H9 (cell line): ENCODE data around the gene SNX1. TPM values are rescaled to one million over a fixed set of nuclear protein-coding genes. Genes with fewer than 3 reads are reported as not detected.

Experiments used
- DNase-seq: peaks from one replicate; pipeline ENCODE4 v3.0.0-alpha.2; 2017
- H2AFZ ChIP-seq: one replicate; pipeline ENCODE4 v1.6.1; 2013; ENCODE audit warnings: mild to moderate bottlenecking, low read length, control low read depth, moderate library complexity
- H2AK5ac ChIP-seq: 2 replicates; pipeline ENCODE4 v1.6.1; 2013; ENCODE audit warnings: low read length, control low read depth, mixed read lengths; ENCODE audit not compliant: insufficient read length
- H2BK120ac ChIP-seq: one replicate; pipeline ENCODE4 v1.6.1; 2013; ENCODE audit warnings: low read depth, mild to moderate bottlenecking, low read length, control low read depth, inconsistent platforms; ENCODE audit not compliant: poor library complexity, severe bottlenecking
- H2BK12ac ChIP-seq: 2 replicates; pipeline ENCODE4 v1.6.1; 2013; ENCODE audit warnings: low read length, control low read depth, mixed read lengths, low read depth; ENCODE audit not compliant: insufficient read length
- H2BK15ac ChIP-seq: 2 replicates; pipeline ENCODE4 v1.6.1; 2013; ENCODE audit warnings: low read depth, low read length, control low read depth
- H2BK20ac ChIP-seq: one replicate; pipeline ENCODE4 v1.6.1; 2013; ENCODE audit warnings: low read depth, mild to moderate bottlenecking, low read length, control low read depth, inconsistent platforms; ENCODE audit not compliant: poor library complexity, severe bottlenecking
- H2BK5ac ChIP-seq: 2 replicates; pipeline ENCODE4 v1.6.1; 2013; ENCODE audit warnings: low read length, control low read depth, mixed read lengths; ENCODE audit not compliant: insufficient read length
- H3K14ac ChIP-seq: 2 replicates; pipeline ENCODE4 v1.6.1; 2013; ENCODE audit warnings: low read length, control low read depth; ENCODE audit not compliant: insufficient read depth
- H3K18ac ChIP-seq: 2 replicates; pipeline ENCODE4 v1.6.1; 2013; ENCODE audit warnings: low read depth, mild to moderate bottlenecking, mixed read lengths, low read length, control low read depth; ENCODE audit not compliant: insufficient read length
- H3K23ac ChIP-seq: 2 replicates; pipeline ENCODE4 v1.6.1; 2013; ENCODE audit warnings: low read length, control low read depth, mixed read lengths, low read depth; ENCODE audit not compliant: insufficient read length
- H3K23me2 ChIP-seq: 2 replicates; pipeline ENCODE4 v1.6.1; 2013; ENCODE audit warnings: low read depth, mild to moderate bottlenecking, mixed read lengths, low read length, control low read depth; ENCODE audit not compliant: insufficient read length, poor library complexity, severe bottlenecking
- H3K27ac ChIP-seq: 2 replicates; pipeline ENCODE4 v1.5.1; 2013; ENCODE audit warnings: low read length, control low read depth, mixed read lengths, low read depth; ENCODE audit not compliant: insufficient read length
- H3K27me3 ChIP-seq: 2 replicates; pipeline ENCODE4 v1.6.1; 2013; ENCODE audit warnings: low read length, control low read depth, inconsistent platforms; ENCODE audit not compliant: insufficient read depth
- H3K4ac ChIP-seq: 2 replicates; pipeline ENCODE4 v1.6.1; 2013; ENCODE audit warnings: low read depth, mild to moderate bottlenecking, control low read depth, inconsistent platforms, low read length, moderate library complexity
- H3K4me1 ChIP-seq: 2 replicates; pipeline ENCODE4 v1.6.1; 2013; ENCODE audit warnings: low read length, control low read depth, inconsistent platforms; ENCODE audit not compliant: insufficient read depth
- H3K4me2 ChIP-seq: 2 replicates; pipeline ENCODE4 v1.6.1; 2013; ENCODE audit warnings: low read length, control low read depth, mixed read lengths; ENCODE audit not compliant: insufficient read length, insufficient read depth
- H3K56ac ChIP-seq: 2 replicates; pipeline ENCODE4 v1.6.1; 2013; ENCODE audit warnings: low read depth, mild to moderate bottlenecking, mixed read lengths, low read length, control low read depth; ENCODE audit not compliant: insufficient read length
- H3K79me1 ChIP-seq: 2 replicates; pipeline ENCODE4 v1.6.1; 2013; ENCODE audit warnings: low read depth, mild to moderate bottlenecking, moderate library complexity, low read length, control low read depth, inconsistent platforms; ENCODE audit not compliant: insufficient read depth, poor library complexity, severe bottlenecking
- H3K79me2 ChIP-seq: 2 replicates; pipeline ENCODE4 v1.6.1; 2013; ENCODE audit warnings: low read length, control low read depth, inconsistent platforms; ENCODE audit not compliant: insufficient read depth
- H3K9ac ChIP-seq: 2 replicates; pipeline ENCODE4 v1.6.1; 2013; ENCODE audit warnings: low read length, control low read depth, mixed read lengths; ENCODE audit not compliant: insufficient read length; ENCODE audit errors: extremely low read depth
- H3K9me3 ChIP-seq: one replicate; pipeline ENCODE4 v1.6.1; 2013; ENCODE audit warnings: low read depth, low read length, inconsistent platforms; ENCODE audit not compliant: control insufficient read depth
- H3T11ph ChIP-seq: one replicate; pipeline ENCODE4 v1.6.1; 2013; ENCODE audit warnings: mild to moderate bottlenecking, low read length, control low read depth, inconsistent platforms
- H4K20me1 ChIP-seq: one replicate; pipeline ENCODE4 v1.6.1; 2013; ENCODE audit not compliant: control insufficient read depth, insufficient read length, insufficient read depth
- H4K5ac ChIP-seq: 2 replicates; pipeline ENCODE4 v1.6.1; 2013; ENCODE audit warnings: low read depth, mild to moderate bottlenecking, mixed read lengths, low read length, control low read depth; ENCODE audit not compliant: insufficient read length
- H4K8ac ChIP-seq: replicated peaks from 2 replicates; pipeline ENCODE4 v1.6.1; 2013; ENCODE audit warnings: low read length, control low read depth, mixed read lengths, low read depth; ENCODE audit not compliant: insufficient read length
- H4K91ac ChIP-seq: 2 replicates; pipeline ENCODE4 v1.6.1; 2013; ENCODE audit warnings: low read depth, mild to moderate bottlenecking, moderate library complexity, mixed read lengths, low read length, control low read depth; ENCODE audit not compliant: insufficient read length
- H3K27ac Mint-ChIP-seq, 3 experiments: 2 replicates in 2 of 3; 3 replicates in 1 of 3; pipeline ENCODE4 v1.8.0; 2020 to 2021; ENCODE audit warnings: mixed read lengths in 3 of 3, mild to moderate bottlenecking in 1 of 3, moderate library complexity in 1 of 3
- H3K27me3 Mint-ChIP-seq: 2 replicates; pipeline ENCODE4 v1.8.0; 2021; ENCODE audit warnings: low read depth, mild to moderate bottlenecking, moderate library complexity, mixed read lengths
- H3K36me3 Mint-ChIP-seq, 3 experiments: 2 replicates in 2 of 3; 3 replicates in 1 of 3; pipeline ENCODE4 v1.8.0; 2020 to 2021; ENCODE audit warnings: low read depth in 3 of 3, mixed read lengths in 3 of 3; ENCODE audit not compliant: insufficient read depth in 1 of 3
- H3K4me1 Mint-ChIP-seq, 2 experiments: 2 replicates each; pipeline ENCODE4 v1.8.0; 2020; ENCODE audit warnings: mixed read lengths in 2 of 2
- H3K4me3 Mint-ChIP-seq, 2 experiments: 2 replicates in 1 of 2; 3 replicates in 1 of 2; pipeline ENCODE4 v1.8.0; 2020 to 2021; ENCODE audit warnings: mild to moderate bottlenecking in 2 of 2, mixed read lengths in 2 of 2, moderate library complexity in 1 of 2
- H3K9me3 Mint-ChIP-seq, 2 experiments: 2 replicates in 1 of 2; 3 replicates in 1 of 2; pipeline ENCODE4 v1.8.0; 2020; ENCODE audit warnings: mild to moderate bottlenecking in 2 of 2, mixed read lengths in 2 of 2, moderate library complexity in 1 of 2
- WGBS: extraction: QIAGEN DNeasy Blood & Tissue Kit; methylation state at CpG from one replicate; pipeline ENCODE4 v1.1.7; 2013; ENCODE audit warnings: missing lambda C conversion rate, low lambda C conversion rate, mixed read lengths; ENCODE audit not compliant: insufficient read length; ENCODE audit errors: extremely low coverage; 5-methylcytosine and 5-hydroxymethylcytosine counted together
- total RNA-seq: library from RNA; stranded (reverse); gene quantifications from 2 replicates; pipeline ENCODE4 v1.2.1, GENCODE V29; 2021
- TF ChIP-seq, protein P1 (sequence below): fragments of 200-600 bp; sonication (generic); conservative IDR thresholded peaks from 3 replicates; pipeline ENCODE4 v1.8.0; 2021; ENCODE audit warnings: antibody characterized with exemption, mild to moderate bottlenecking

Gene SNX1
- total RNA-seq, 1 experiment from 2014 or later = 58.8 TPM

DNA sequence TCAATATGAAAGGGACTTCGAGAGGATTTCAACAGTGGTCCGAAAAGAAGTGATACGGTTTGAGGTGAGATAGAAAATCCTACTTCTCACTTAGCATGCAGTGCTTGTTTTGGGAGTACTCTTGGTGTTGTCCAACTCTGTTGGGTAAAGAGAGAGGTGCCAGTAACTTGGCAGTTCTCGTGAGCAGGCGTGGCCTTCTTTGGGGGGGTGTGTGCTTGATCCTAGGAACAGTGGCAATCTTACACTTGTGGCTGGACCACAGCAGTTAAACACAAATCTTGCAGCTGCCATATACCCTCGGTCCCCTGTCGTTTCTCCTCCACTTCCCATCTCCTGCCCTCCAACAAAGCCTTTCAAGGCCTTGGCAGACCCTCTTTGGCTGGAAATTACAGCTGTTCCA is 40.6 kb downstream of the SNX1 start:
- no peaks in the 10 kb centered on the region for H3K4me1 ChIP-seq
- no peak overlapping the region for H3K9ac ChIP-seq
- Mint-ChIP-seq H3K4me1 (peaks cover 0 to 11% of the 10 kb centered on the region in 2 experiments; a peak in 2 of 4 replicates), H3K27me3 (no peaks in the 10 kb centered on the region), H3K4me3 (no peak overlapping the region), H3K9me3 (no peaks in the 10 kb centered on the region), H3K27ac (no peak overlapping the region), H3K36me3 (peaks cover 12 to 52% (median 46%) of the 10 kb centered on the region in 3 experiments; a peak in 6 of 7 replicates)
- no peaks in the 10 kb centered on the region for H3K27me3 ChIP-seq
- H2AFZ ChIP-seq = no peak overlapping the region
- TF ChIP-seq, protein P1, sequence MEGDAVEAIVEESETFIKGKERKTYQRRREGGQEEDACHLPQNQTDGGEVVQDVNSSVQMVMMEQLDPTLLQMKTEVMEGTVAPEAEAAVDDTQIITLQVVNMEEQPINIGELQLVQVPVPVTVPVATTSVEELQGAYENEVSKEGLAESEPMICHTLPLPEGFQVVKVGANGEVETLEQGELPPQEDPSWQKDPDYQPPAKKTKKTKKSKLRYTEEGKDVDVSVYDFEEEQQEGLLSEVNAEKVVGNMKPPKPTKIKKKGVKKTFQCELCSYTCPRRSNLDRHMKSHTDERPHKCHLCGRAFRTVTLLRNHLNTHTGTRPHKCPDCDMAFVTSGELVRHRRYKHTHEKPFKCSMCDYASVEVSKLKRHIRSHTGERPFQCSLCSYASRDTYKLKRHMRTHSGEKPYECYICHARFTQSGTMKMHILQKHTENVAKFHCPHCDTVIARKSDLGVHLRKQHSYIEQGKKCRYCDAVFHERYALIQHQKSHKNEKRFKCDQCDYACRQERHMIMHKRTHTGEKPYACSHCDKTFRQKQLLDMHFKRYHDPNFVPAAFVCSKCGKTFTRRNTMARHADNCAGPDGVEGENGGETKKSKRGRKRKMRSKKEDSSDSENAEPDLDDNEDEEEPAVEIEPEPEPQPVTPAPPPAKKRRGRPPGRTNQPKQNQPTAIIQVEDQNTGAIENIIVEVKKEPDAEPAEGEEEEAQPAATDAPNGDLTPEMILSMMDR = no peak
- H3T11ph ChIP-seq = no peak overlapping the region
- H2BK20ac ChIP-seq = no peak overlapping the region
- H3K4ac ChIP-seq = no peak overlapping the region
- H4K91ac ChIP-seq = no peak overlapping the region
- H4K8ac ChIP-seq = no peak overlapping the region
- H3K23me2 ChIP-seq = no peaks in the 10 kb centered on the region
- no peak overlapping the region for H2BK5ac ChIP-seq
- no peak overlapping the region for H2BK120ac ChIP-seq
- no peaks in the 10 kb centered on the region for H3K79me1 ChIP-seq
- no CpG with 5 or more reads among the region's 7 CpGs for WGBS
- no peak overlapping the region for H2BK15ac ChIP-seq
- no peak overlapping the region for H4K5ac ChIP-seq
- H3K18ac ChIP-seq = no peak overlapping the region
- no peak overlapping the region for H2AK5ac ChIP-seq
- H3K4me2 ChIP-seq = no peak overlapping the region
- DNase-seq = no peak
- H3K14ac ChIP-seq = no peak overlapping the region
- no peak overlapping the region for H3K23ac ChIP-seq
- no peak overlapping the region for H3K27ac ChIP-seq
- no peak overlapping the region for H2BK12ac ChIP-seq
- no peaks in the 10 kb centered on the region for H3K9me3 ChIP-seq
- no peaks in the 10 kb centered on the region for H4K20me1 ChIP-seq
- H3K56ac ChIP-seq = no peak overlapping the region
- no peaks in the 10 kb centered on the region for H3K79me2 ChIP-seq
